GM12878 (cell line): ENCODE results near the gene AFG1L. TPM values are rescaled to one million over a fixed set of nuclear protein-coding genes. Genes with fewer than 3 reads are reported as not detected.

ENCODE experiments used
- ATAC-seq: fragments of 200-7000 bp; cut with Tn5 transposase; 3 replicates; pipeline ENCODE4 v1.9.1; 2020; ENCODE audit warnings: mild to moderate bottlenecking, moderate library complexity
- BruUV-seq: library from RNA; stranded (reverse); fragments of 400-500 nt; replicated peaks from 2 replicates; lab custom pipeline; 2021; lab: Mats Ljungman, UMichigan
- CTCF ChIA-PET: fragments of 300-600 bp; sonication (Branson Sonifier 250); formaldehyde crosslinking; extraction: SDS; loops from one replicate; lab custom pipeline; 2021; ENCODE audit warnings: inconsistent platforms; lab: Yijun Ruan, JAX
- POLR2A ChIA-PET: fragments of 350-600 bp; formaldehyde crosslinking; extraction: SDS; loops from one replicate; lab custom pipeline; 2021; ENCODE audit warnings: inconsistent platforms; lab: Charles Lee
- RAD21 ChIA-PET: fragments of 300-600 bp; sonication (Branson Sonifier 250); formaldehyde crosslinking; loops from one replicate; lab custom pipeline; 2023; ENCODE audit warnings: antibody characterized with exemption; ENCODE audit not compliant: unreplicated experiment; lab: Charles Lee
- SMC1A ChIA-PET: fragments of 300-600 bp; sonication (Branson Sonifier 250); formaldehyde crosslinking; loops from one replicate; lab custom pipeline; 2023; ENCODE audit not compliant: unreplicated experiment, uncharacterized antibody; lab: Charles Lee
- DNase-seq: peaks from one replicate; pipeline ENCODE4 v3.0.0-alpha.2; 2011; ENCODE audit warnings: low read depth, low spot score
- FAIRE-seq: peaks from 3 replicates; lab custom pipeline; 2011; peaks lifted over from hg19 to GRCh38; lab: Jason Lieb, UNC
- H2AFZ ChIP-seq: 2 replicates; pipeline ENCODE4 v1.6.0; 2011; ENCODE audit warnings: low read depth, low read length, control low read depth; ENCODE audit not compliant: control insufficient read depth
- H3K27ac ChIP-seq: 2 replicates; pipeline ENCODE4 v1.5.1; 2011; ENCODE audit warnings: control low read depth; ENCODE audit not compliant: control insufficient read depth, insufficient read depth
- H3K27me3 ChIP-seq, 2 experiments: replicated peaks in 1 of 2; 2 replicates each; pipeline versions ENCODE4 v1.6.0 to v1.6.1; 2011; ENCODE audit warnings: low read length in 1 of 2; ENCODE audit not compliant: control insufficient read depth in 2 of 2, insufficient read depth in 2 of 2
- H3K36me3 ChIP-seq, 2 experiments: 2 replicates each; pipeline ENCODE4 v1.5.1; 2011; ENCODE audit warnings: low read length in 1 of 2; ENCODE audit not compliant: control insufficient read depth in 2 of 2, insufficient read depth in 2 of 2
- H3K4me1 ChIP-seq: 2 replicates; pipeline ENCODE4 v1.6.1; 2011; ENCODE audit warnings: mild to moderate bottlenecking, low read length, moderate library complexity, mixed read lengths; ENCODE audit not compliant: control insufficient read depth, insufficient read depth
- H3K4me2 ChIP-seq: 2 replicates; pipeline ENCODE4 v1.6.0; 2011; ENCODE audit warnings: control low read depth; ENCODE audit not compliant: control insufficient read depth, insufficient read depth
- H3K4me3 ChIP-seq: fragments of 200-600 bp; sonication (generic); 2 replicates; pipeline ENCODE4 v1.5.1; 2016
- H3K79me2 ChIP-seq: 2 replicates; pipeline ENCODE4 v1.6.0; 2011; ENCODE audit warnings: low read length; ENCODE audit not compliant: control insufficient read depth, insufficient read depth
- H3K9ac ChIP-seq: 2 replicates; pipeline ENCODE4 v1.8.0; 2011; ENCODE audit warnings: low read length, control low read depth, mixed read lengths; ENCODE audit not compliant: control insufficient read depth, insufficient read depth
- H3K9me3 ChIP-seq: replicated peaks from 3 replicates; pipeline ENCODE4 v1.5.1; 2011; ENCODE audit warnings: mild to moderate bottlenecking, low read length; ENCODE audit not compliant: control insufficient read depth, insufficient read depth
- H4K20me1 ChIP-seq: 2 replicates; pipeline ENCODE4 v1.6.0; 2011; ENCODE audit not compliant: control insufficient read depth, insufficient read depth
- BHLHE40 ChIP-seq, 2 experiments: fragments of 450-650 bp in 1 of 2; IDR thresholded peaks; 2 replicates each; pipeline ENCODE4 v1.6.1; 2011 to 2017; ENCODE audit warnings: low read depth in 2 of 2, borderline replicate concordance in 1 of 2, improper control_type of control experiment in 1 of 2, low read length in 1 of 2, mild to moderate bottlenecking in 1 of 2
- CREB1 ChIP-seq: IDR thresholded peaks from 2 replicates; pipeline ENCODE4 v1.6.1; 2012; ENCODE audit warnings: low read depth, mild to moderate bottlenecking, inconsistent platforms
- HDAC2 ChIP-seq: fragments of 200-600 bp; sonication (generic); IDR thresholded peaks from 2 replicates; pipeline ENCODE4 v1.6.1; 2017
- MEF2B ChIP-seq: fragments of 450-650 bp; IDR thresholded peaks from 2 replicates; pipeline ENCODE4 v1.6.1; 2018; ENCODE audit warnings: mild to moderate bottlenecking, moderate library complexity; ENCODE audit not compliant: partially characterized antibody, poor library complexity, severe bottlenecking
- NKRF ChIP-seq: fragments of 450-650 bp; conservative IDR thresholded peaks from 2 replicates; pipeline ENCODE4 v1.6.1; 2017; ENCODE audit warnings: mild to moderate bottlenecking, moderate library complexity
- RBBP5 ChIP-seq: fragments of 200-600 bp; sonication (generic); conservative IDR thresholded peaks from 2 replicates; pipeline ENCODE4 v1.6.1; 2016
- TBL1XR1 ChIP-seq: IDR thresholded peaks from 2 replicates; pipeline ENCODE4 v1.6.1; 2012; ENCODE audit warnings: low read depth, low read length, improper control_type of control experiment
- USF1 ChIP-seq: IDR thresholded peaks from 2 replicates; pipeline ENCODE4 v1.6.1; 2011; ENCODE audit warnings: borderline replicate concordance, low read depth, mild to moderate bottlenecking, moderate library complexity, mixed read lengths, low read length; ENCODE audit not compliant: insufficient read depth; ENCODE audit errors: extremely low read length
- ZBED1 ChIP-seq: IDR thresholded peaks from 2 replicates; pipeline ENCODE4 v1.6.1; 2016; ENCODE audit warnings: borderline replicate concordance
- ZNF217 ChIP-seq: fragments of 450-650 bp; IDR thresholded peaks from 2 replicates; pipeline ENCODE4 v1.6.1; 2017; ENCODE audit warnings: antibody characterized with exemption, mild to moderate bottlenecking
- WGBS: methylation state at CpG from one replicate; pipeline ENCODE4 v1.1.6; 2016; ENCODE audit warnings: low lambda C conversion rate; ENCODE audit not compliant: insufficient replicate concordance, insufficient coverage; ENCODE audit errors: missing lambda C conversion rate; 5-methylcytosine and 5-hydroxymethylcytosine counted together
- in situ Hi-C: fragments of 300-500 bp; cut with MboI; formaldehyde crosslinking; loops from 9 replicates; pipeline ENCODE4 v1.14.3; 2018; ENCODE audit warnings: mixed read lengths
- intact Hi-C: fragments of 100-400 bp; cut with micrococcal nuclease; formaldehyde crosslinking; loops from one replicate; pipeline ENCODE4 v1.14.2; 2022; ENCODE audit not compliant: unreplicated experiment
- polyA plus RNA-seq, 11 experiments: library from polyadenylated mRNA; depleted of rRNA in 4 of 11; unstranded in 6 of 11; stranded (reverse) in 5 of 11; fragments of >200 nt; fragmentation: Nextera tagmentation in 4 of 11; fragmentation: Illumina TruSeq in 1 of 11; extraction: Ambion mirVana in 4 of 11; extraction: Trizol in 1 of 11; gene quantifications; 1 replicate in 1 of 11; 2 replicates in 10 of 11; pipeline versions ENCODE4 v1.2.1 to v1.2.3, GENCODE V29; 2011 to 2016; ENCODE audit warnings: inconsistent platforms in 2 of 11, missing spikeins in 2 of 11, low read depth in 1 of 11
- total RNA-seq, 4 experiments: library from RNA; depleted of rRNA in 3 of 4; stranded (reverse); fragments of >200 nt in 3 of 4; fragmentation: Illumina TruSeq in 1 of 4; extraction: Trizol in 1 of 4; gene quantifications; 2 replicates each; pipeline versions ENCODE4 v1.2.1 to v1.2.3, GENCODE V29; 2013 to 2021

The AFG1L gene
- total and polyA plus RNA-seq, 10 of the 15 experiments (the other 5 are each of a cell fraction or from before 2014, with no cell fraction given), result 2.3 to 9.0 (median 4.3) TPM

GRCh38 chr6:108524528-108525248 is 229.8 kb downstream of the AFG1L start:
- Histone ChIP-seq H3K9ac (no peak overlapping the region), H3K27me3 (peaks cover 0 to 2% of the 10 kb centered on the region in 2 experiments; a peak in 2 of 4 replicates), H3K4me2 (no peak overlapping the region), H2AFZ (no peak overlapping the region), H4K20me1 (no peaks in the 10 kb centered on the region), H3K79me2 (no peaks in the 10 kb centered on the region), H3K4me3 (no peak overlapping the region), H3K36me3 (no peaks in the 10 kb centered on the region), H3K27ac (no peak overlapping the region), H3K4me1 (no peaks in the 10 kb centered on the region), H3K9me3 (no peaks in the 10 kb centered on the region)
- intact Hi-C loops, result loop anchor here (10.0 kb wide), 1 partner anchor 850 kb away; no protein-coding TSS in a partner anchor
- in situ Hi-C loops, result loop anchor here (10.0 kb wide), 2 partner anchors 410 to 550 kb away; no protein-coding TSS in a partner anchor
- no peak for ATAC-seq
- RAD21 ChIA-PET, result interaction anchor here (0.7 to 1.6 kb wide), 3 partner anchors 20 to 544 kb away, joined by 3 read pairs; no protein-coding TSS in a partner anchor
- WGBS, result 92% methylated on average over 5 of the region's 5 CpGs
- POLR2A ChIA-PET, result no interaction called here
- SMC1A ChIA-PET, result interaction anchor here (0.6 to 1.7 kb wide), 7 partner anchors 17 to 547 kb away, joined by 3 to 6 read pairs (median 3); no protein-coding TSS in a partner anchor
- no peak for TF ChIP-seq RBBP5
- no peak for TF ChIP-seq ZBED1
- no peak for TF ChIP-seq MEF2B
- no peak for TF ChIP-seq BHLHE40 (IDR thresholded peaks at IDR 0.05; ENCODE audit: borderline replicate concordance in 1 of 2, low read depth in 2 of 2, low read length in 1 of 2)
- TF ChIP-seq TBL1XR1, result no peak
- TF ChIP-seq ZNF217, result no peak
- TF ChIP-seq USF1, result no peak
- TF ChIP-seq NKRF, result no peak
- no peak for TF ChIP-seq CREB1
- TF ChIP-seq HDAC2, result no peak
- DNase-seq, result no peak
- FAIRE-seq, result no peak
- BruUV-seq, result no TSS peak
- CTCF ChIA-PET, result interaction anchor here (0.9 to 2.1 kb wide), 10 partner anchors 18 to 548 kb away, joined by 3 to 7 read pairs (median 4); no protein-coding TSS in a partner anchor
